Stimulated activated CD4-positive, alpha-beta T cell treated with anti-CD3 and anti-CD28 coated beads, Interleukin-1b, Interleukin-23, amount 100 ng/mL, for 1 hour (primary cell): ENCODE results near the gene CRIP2.

Experiments
- DNase-seq, 2 donors: peaks; one replicate each; pipeline ENCODE4 v3.0.0-alpha.2; 2020; ENCODE audit warnings: low read depth in 2 of 2

The CRIP2 gene, protein sequence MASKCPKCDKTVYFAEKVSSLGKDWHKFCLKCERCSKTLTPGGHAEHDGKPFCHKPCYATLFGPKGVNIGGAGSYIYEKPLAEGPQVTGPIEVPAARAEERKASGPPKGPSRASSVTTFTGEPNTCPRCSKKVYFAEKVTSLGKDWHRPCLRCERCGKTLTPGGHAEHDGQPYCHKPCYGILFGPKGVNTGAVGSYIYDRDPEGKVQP

GRCh38 chr14:105474483-105475268 is at the start of gene CRIP2:
Gene CRIP2, plus strand, starts transcription at chr14:105474821. Its CDS starts 42 bp downstream, at chr14:105474863.
- no peak for DNase-seq

- DNase-seq, result no peak
These were observed 49.8 kb upstream of the CRIP2 start for GRCh38 chr14:105424861-105425260.

GRCh38 chr14:105425823-105426247 is 48.8 kb upstream of the CRIP2 start:
- no peak for DNase-seq

- no peak for DNase-seq
These were observed 48.0 kb upstream of the CRIP2 start for GRCh38 chr14:105426416-105427130.

DNA sequence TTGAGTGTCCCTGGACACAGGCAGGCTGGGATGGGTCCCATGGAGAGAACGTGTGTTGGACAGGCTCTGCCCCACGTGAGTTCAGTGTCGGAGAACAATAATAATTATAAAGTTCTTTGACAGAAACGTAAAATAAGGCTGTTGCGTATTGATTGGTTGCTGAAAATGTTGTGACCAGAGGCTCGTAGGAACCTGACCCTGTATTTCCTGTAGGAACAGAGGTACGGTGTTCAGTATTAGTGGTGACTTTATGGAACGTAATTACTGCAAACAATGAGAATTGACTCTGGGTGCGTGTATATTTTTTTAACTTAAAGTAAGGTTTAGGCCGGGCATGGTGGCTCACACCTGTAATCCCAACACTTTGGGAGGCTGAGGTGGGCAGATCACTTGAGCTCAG is 47.2 kb upstream of the CRIP2 start:
- no peak for DNase-seq

DNA sequence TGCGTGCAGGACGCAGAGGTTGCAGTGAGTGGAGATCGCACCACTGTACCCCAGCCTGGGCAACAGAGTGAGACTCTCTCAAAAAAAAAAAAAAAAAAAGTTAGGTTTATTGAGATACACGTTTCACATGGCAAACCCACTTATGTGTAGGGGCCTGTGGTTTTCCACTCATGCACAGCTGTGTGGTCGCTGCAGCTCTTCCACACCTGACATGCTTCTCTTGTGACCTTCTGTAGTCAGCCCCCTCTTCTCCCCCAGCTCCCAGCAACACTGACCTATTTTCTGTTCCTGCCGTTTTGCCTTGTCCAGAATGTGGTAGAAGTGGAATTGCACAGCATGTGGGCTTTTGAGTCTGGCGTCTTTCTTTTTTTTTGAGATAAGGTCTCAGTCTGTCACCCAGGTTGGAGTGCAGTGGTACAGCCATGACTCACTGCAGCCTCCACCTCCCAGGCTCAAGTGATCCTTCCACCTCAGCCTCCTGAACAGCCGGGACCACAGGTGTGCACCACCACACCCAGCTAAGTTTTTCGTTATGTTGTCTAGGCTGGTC is 46.6 kb upstream of the CRIP2 start:
- DNase-seq, result no peak

- DNase-seq, result no peak
These were observed 44.6 kb upstream of the CRIP2 start for GRCh38 chr14:105430042-105430441.

DNA sequence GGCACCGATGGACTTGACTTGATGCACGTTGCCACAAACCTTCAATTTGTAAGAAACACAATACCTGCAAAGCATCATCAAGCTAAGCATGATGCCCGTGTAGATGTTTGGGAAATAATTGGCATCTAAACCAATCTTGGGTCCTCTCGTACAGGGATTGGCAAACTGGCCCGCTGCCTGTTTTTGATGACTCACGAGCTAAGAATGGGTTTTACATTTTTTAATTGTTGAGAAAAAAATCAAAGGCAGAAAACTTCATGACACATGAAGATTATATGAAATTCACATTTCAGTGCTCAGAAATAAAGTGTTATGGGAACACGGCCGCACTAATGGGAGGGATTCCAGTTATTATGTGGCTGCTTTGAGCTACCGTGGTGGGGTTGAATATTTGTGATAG is 44.1 kb upstream of the CRIP2 start:
- DNase-seq, result no peak

DNA sequence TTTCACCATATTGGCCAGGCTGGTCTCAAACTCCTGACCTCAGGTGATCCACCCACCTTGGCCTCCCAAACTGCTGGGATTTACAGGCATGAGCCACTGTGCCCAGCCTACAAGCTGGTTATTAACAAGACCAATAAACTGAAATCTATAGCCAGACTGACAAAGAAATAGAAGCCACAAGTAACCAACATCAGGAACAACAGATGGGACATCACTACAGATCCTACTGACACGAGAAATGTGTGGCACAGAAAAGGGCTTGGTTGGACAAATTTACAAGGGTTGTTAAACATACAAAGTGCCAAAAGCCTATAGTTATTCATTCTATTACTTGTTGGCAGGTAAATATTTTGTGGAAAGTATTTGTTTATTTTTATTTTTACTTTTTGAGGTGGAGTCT is 43.4 kb upstream of the CRIP2 start:
- DNase-seq, result no peak

GRCh38 chr14:105432657-105433056 is 42.0 kb upstream of the CRIP2 start:
- no peak for DNase-seq

GRCh38 chr14:105433161-105433605 is 41.4 kb upstream of the CRIP2 start:
- DNase-seq, result no peak

DNA sequence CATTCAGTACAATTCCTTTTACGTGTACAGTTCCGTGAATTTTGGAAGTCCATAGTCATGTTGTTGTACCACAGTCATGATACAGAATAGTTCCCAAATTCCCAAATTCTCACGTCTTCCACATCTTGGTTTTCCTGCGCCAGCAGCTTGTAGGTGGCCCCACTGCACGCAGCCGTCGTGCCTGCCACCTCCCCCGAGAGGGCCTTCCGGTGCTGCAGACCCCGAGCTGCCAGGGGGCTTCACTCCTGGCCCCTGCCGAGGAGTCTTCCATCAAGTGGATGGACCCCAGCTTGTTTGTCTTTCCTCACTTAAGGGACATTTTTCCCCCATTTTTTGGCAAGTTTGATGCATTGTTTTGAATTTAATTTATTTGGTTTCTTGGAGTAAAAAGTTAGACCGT is 38.2 kb upstream of the CRIP2 start:
- no peak for DNase-seq

- no peak for DNase-seq
These were observed 37.5 kb upstream of the CRIP2 start for GRCh38 chr14:105436891-105437722.

GRCh38 chr14:105437723-105438500 is 36.7 kb upstream of the CRIP2 start:
- DNase-seq, result no peak

DNA sequence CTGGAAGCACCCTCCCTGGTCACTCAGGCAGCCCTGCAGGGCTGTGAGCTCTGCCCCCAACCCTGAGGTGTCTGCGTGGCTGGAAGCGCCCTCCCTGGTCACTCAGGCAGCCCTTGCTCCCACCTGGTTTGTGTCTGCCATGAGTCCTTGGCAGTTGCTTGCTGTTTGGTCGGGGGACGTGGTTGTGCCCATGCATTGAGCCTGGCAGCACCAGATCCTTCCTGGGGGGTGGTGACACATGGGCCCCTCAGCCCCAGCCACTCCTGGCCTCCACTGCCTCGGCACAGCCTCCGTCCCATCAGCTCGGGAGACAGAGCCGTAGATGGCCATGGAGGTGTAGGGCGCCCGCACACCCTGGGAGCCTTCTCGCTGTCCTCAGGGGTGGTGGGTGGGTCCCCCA is 35.4 kb upstream of the CRIP2 start:
- DNase-seq, result no peak

DNA sequence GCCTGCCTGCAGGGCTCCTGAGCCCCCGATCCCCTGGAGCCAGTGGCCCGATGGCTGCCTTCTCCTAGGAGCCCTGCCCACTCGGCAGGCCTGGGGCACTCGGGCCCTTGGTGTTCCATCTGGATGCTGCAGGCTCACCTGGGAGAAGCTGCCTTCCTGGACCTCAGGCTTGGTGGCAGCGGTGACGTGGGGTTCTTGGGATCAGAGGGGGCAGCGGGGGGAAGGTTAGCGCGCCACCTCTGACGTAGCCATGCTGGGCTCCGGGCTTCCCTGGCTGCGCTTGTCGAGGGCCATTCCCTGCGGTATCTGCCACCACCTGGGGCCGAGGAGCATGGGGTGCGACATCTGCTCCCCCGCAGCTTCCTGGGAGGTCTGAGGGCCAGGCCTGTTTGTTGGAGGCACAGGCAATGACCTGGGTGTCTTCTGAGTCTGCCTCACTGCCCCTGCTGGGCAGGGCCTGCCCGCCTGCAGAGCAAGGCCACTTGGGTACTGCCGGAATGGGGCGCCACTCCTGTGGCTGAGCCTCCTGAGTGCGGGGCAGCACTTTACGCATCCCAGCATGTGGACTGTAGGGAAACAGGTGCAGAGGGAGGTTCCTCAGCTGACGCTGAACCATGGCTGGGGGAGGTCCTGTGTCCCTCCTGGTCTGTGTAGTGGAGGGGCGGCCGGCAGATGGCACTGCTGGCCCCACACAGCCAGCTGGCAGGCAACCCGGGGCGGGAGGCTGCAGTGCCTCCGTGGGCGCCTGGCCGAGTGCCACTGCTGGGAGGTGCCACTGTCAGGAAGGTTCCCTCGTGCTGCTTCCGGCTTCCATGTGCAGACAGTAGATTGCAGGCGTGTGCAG is 34.7 kb upstream of the CRIP2 start:
- no peak for DNase-seq

- no peak for DNase-seq
These were observed 34.1 kb upstream of the CRIP2 start for GRCh38 chr14:105440554-105440900.

DNA sequence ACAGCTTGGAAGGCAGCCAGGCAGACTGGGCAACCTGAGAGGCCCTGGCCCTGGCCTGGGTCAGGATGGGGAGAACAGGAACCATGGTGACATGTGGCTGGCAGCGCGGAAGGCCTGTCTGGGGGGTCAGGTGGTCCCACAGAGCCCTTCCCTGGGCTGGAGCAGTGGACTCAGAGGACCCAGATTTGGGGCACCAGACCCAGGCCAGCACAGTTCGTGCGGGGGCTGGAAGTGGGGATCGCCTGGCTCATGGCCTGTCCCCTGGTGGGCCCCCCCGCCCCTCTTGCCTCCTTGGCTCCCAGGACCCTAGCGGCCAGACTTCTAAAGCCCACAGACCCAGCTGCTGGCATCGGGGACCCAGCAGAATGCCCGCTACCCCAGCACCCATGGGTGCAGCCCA is 33.6 kb upstream of the CRIP2 start:
- no peak for DNase-seq

GRCh38 chr14:105442125-105442524 is 32.5 kb upstream of the CRIP2 start:
- no peak for DNase-seq

GRCh38 chr14:105442834-105443233 is 31.8 kb upstream of the CRIP2 start:
- DNase-seq, result no peak
